ENCODE measurements around the gene ANKRD34B.

DNA sequence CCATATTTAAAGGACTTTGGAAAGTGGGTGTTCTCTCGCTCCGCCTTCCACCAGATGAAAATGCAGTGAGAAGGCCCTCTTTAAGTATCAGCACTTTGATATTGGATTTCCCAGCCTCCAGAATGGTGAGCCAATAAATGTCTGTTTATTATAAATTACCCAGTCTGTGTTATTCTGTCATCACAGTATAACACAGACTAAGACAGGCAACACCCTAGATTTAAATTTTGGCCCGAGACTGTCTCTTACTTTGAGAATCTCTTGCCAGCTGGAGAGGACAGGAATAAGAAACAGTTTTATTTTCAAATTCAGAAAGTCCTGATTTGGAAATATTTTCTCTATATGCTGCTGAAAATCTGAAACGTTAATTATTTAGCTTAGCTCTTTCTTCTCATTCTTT is 60.7 kb downstream of the ANKRD34B start:
- TF ChIP-seq, protein P1, sequence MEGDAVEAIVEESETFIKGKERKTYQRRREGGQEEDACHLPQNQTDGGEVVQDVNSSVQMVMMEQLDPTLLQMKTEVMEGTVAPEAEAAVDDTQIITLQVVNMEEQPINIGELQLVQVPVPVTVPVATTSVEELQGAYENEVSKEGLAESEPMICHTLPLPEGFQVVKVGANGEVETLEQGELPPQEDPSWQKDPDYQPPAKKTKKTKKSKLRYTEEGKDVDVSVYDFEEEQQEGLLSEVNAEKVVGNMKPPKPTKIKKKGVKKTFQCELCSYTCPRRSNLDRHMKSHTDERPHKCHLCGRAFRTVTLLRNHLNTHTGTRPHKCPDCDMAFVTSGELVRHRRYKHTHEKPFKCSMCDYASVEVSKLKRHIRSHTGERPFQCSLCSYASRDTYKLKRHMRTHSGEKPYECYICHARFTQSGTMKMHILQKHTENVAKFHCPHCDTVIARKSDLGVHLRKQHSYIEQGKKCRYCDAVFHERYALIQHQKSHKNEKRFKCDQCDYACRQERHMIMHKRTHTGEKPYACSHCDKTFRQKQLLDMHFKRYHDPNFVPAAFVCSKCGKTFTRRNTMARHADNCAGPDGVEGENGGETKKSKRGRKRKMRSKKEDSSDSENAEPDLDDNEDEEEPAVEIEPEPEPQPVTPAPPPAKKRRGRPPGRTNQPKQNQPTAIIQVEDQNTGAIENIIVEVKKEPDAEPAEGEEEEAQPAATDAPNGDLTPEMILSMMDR (IDR thresholded peaks at IDR 0.05; ENCODE audit: borderline replicate concordance, extremely low read depth, low read length, poor library complexity, severe bottlenecking): no peak
- no peak for TF ChIP-seq EZH2 (IDR thresholded peaks at IDR 0.05; ENCODE audit: borderline replicate concordance, low read depth, low read length, severe bottlenecking)

Measured in DND-41 (cell line).